CD4-positive, alpha-beta T cell treated with Interleukin-2 at 100 ng/mL for 4 hours (primary cell): ENCODE measurements around the gene P2RY8.
"Not testable (repeated sequence)": the region's sequence is repeated elsewhere in the genome, so short reads cannot be mapped to it uniquely, and the experiment has no call there.

ENCODE experiments used
- DNase-seq: peaks from one replicate; pipeline ENCODE4 v3.0.0-alpha.2; 2020; ENCODE audit warnings: low spot score

Gene P2RY8

DNA sequence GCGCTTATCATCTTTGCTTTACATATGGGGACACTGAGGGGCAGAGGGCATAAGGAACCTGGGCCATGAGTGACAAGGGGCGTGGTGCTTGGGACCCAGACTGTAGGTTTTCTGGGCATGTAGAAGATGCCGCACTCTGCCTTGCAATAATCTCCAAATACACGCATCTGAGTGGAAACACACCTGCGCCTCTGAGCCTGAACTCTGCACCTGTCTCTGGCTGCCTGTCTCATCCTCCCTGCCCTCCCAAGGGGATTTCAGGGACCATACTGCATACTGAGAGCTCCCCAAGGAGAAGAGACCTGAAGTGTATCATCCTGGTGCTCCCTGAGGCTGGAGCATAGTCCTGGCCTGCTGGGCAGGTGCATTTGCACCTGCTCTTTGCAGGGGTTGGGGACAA is 49.6 kb downstream of the P2RY8 start:
- no peak for DNase-seq

DNA sequence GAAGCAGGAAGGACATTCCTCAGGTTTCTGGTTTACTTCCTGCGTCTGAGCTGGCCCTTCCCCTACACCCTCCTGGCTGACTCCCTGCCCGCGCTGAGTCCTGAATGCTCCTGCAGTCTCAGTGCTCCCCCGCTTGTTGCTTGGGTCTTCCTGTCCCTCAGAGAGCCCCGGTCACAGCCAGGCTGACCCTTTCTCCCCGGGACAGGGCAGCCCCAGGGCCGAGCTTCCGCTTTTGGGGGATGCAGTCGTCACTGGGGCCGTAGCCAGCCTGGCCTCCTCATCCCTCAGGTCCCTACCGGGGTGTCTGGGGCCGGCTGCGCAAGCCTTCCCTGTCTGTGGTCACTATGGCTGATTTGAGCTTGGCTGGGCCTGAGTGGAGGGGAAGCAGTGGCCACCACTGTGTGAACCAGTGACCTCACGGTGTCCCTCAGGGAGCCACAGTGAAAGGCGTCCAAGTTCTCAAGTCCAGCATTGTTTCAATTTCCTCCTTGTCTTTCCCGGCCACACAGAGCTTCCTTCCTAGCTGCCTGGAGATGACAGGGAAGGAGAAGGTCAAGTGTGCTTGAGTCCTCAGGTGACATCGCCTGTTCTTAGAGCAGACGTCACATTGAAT is 50.1 kb downstream of the P2RY8 start:
- no peak for DNase-seq

DNA sequence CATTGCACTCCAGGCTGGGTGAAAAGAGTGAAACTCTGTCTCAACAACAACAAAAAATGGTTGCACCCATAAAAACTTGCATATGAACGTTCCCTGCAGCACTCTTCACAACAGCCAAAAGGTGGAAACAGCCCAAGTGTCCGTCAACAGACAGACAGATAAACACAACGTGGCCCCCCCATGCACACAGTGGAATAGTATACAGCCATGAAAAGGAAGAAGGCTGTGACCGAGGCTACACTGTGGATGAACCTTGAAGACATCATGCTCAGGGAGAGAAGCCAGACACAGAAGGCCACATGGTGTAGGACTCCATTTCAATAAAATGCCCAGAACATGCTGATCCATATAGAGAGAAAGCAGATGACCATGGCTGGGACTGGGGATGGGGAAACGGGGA is 50.8 kb downstream of the P2RY8 start:
- DNase-seq, result no peak

DNA sequence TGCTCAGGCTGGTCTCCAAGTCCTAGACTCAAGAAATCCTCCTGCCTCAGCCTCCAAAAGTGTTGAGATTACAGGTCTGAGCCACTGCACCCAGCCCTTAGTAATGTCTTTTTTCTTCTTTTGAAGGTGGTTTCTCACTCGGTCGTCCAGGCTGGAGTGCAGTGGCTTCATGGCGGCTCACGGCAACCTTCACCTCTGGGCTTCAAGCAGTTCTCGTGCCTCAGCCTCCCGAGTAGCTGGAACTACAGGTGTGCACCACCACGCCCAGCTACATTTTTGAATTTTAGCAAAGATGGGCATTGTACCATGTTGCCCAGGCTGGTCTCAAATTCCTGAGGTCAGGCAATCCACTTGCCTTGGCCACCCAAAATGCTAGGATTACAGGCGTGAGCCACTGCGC is 52.0 kb downstream of the P2RY8 start:
- no peak for DNase-seq

DNA sequence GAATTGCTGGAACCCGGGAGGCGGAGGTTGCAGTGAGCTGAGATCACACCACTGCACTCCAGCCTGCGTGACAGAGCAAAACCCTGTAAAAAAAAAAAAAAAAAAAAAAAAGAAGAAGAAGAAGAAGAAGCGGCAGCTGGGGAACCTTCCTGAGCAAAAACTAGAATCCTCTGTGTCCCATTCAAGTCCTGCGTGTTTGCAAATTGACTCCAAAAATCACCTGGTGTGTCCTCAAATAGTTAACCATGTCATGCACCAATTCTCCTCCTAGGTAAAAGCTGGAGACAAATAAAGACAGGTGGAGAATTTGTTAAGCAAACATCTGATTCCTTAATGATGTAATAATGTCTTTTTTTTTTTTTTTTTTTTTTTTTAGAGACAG is 52.4 kb downstream of the P2RY8 start:
- no peak for DNase-seq

DNA sequence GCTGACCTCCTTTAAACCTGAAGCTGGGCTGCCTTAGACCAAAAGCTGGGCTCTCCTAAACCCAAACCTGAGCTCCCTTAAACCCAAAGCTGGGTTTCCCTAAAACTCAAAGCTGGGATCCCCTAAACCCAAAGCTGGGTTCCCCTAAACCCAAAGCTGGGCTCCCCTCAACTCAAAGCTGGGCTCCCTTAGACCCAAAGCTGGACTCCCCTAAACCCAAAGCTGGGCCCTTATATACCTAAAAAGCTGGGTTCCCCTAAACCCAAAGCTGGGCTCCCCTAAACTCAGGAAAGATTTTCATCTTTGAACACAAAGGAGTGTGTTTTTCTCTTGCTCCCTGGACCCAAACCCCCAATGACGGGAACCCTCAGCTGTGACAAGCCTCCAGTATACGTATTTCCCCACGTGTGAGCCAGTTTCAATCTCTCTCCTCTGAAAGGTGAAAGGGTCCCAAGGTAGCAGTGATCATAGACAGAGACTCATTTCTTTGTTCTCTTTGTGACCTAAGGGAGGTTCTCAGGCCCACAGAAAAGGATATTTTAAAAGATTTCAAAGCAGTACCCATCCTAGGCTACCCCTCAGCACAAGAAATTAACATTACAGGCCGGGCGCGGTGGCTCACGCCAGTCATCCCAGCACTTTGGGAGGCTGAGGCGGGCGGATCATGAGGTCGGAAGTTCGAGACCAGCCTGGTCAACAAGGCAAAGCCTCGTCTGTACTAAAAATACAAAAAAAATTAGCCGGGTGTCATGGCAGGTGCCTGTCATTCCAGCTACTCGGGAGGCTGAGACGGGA is 52.9 kb downstream of the P2RY8 start:
- DNase-seq, result no peak

DNA sequence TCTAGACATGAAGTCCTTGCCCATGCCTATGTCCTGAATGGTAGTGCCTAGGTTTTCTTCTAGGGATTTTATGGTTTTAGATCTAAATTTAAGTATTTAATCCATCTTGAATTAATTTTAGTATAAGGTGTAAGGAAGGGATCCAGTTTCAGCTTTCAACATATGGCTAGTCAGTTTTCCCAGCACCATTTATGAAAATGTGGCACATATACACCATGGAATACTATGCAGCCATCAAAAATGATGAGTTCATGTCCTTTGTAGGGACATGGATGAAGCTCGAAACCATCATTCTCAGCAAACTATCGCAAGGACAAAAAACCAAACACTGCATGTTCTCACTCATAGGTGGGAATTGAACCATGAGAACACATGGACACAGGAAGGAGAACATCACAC is 54.5 kb downstream of the P2RY8 start:
- DNase-seq, result not testable (repeated sequence)

DNA sequence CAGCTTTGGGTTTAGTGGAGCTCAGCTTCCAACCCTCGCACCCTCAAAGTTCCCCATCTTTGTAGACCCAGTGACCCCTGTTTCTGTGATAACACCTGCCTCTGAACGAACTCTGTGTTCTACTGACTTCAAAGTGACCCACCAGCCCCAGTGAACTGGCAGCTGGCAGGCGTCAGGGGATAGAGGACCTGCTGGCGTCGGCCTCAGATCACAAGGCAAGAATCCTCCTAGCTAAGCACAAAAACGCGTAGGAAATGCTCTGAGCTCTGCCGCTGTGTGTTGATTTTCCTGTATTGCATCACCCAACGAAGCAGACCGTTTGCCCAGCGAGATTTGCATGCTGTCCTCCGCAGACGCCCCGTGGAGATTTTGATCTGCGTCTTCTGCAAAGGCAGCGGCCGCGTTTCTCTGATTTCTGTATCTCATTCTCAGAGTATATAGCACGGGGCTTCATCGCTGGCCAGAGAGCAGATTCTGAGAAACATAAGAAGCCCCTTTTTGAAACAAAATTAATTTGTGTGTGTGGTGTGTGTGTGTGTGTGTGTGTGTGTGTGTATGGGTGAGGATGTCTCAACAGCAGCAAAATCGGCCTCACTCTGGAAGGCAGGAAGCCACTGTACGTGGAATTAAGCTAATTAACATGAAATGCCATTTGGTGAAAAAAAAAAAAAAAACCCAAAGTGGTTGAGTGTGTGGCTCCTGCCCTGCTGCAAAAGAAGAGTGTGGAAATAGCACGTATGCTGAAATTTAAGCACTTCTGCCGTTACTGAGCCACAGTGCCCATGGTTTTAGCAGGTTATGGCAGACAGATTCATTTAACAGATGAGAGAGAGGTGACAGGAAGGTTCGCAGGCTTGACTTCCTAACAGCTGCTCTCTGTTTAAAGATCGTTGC is 55.1 kb downstream of the P2RY8 start:
- DNase-seq, result peak; percentile 89

DNA sequence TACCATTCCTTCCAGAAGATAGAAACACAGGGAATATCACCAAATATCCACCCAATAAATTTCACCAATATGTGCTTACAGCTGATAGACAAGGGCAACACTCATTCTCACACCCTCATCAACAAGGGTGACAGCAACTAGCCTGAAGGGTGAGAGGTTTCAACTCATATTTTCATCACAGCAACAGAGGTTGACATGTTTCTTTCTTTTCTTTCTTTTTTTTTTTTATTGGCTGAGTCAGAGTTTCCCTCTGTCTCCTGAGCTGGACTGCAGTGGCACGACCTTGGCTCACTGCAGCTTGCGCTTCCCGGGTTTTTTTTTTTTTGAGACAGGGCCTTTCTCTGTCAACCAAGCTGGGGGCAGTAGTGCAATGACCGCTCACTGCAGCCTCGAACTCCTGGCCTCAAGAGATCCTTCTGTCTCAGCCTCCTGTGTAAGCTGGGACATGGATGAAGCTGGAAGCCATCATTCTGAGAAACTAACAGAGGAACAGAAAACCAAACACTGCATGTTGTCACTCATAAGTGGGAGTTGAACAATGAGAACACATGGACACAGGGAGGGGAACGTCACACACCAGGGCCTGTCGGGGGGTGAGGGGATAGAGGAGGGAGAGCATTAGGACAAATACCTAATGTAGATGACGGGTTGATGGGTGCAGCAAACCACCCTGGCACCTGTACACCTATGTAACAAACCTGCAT is 56.8 kb downstream of the P2RY8 start:
- no peak for DNase-seq

DNA sequence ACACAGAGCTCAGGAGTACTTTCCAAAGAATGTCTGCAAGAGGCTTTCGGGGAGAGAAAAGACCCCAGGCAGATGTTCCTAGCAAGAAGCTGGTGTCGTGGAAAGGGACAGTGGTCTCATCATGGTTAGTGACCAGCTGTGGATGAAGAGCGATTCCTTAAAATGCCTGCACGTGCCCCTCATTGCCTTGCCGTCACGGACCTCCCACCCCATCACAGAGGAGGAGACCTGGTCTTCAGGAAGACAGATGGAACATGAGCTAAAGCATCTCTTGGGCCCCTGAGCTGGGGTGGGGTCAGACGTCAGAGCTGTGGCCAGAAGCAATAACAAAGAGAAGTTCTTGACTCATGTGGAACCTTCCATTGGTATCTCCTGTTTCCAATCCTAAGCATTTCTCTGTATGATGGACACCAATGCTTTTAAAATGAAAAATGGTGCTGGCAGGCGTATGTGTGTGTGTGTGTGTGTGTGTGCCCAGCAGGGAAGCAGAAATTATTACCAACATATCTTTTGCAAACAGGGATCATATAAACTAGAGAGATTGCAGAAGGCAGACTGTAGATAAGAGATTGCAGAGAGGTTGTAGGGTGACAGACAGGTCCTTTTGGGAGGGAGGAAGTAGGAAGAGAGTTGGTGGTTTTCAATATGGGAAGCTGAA is 59.1 kb downstream of the P2RY8 start:
- DNase-seq, result no peak

DNA sequence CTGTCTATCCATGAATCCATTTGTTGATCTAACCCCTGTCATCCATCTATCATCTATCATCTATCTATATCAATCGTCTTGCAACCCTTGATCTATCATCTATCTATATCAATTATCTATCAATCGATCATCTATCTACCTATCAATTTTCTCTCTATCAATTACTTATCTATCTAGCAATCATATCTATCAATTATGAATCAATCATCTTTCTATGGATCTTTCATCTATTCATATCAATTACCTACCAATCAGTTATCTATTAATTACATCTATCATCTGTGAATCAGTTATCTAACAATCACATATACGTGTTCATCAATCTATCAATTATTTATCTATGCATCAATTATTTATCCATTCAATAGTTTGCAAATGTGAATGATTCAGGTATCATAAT is 59.8 kb downstream of the P2RY8 start:
- no peak for DNase-seq

DNA sequence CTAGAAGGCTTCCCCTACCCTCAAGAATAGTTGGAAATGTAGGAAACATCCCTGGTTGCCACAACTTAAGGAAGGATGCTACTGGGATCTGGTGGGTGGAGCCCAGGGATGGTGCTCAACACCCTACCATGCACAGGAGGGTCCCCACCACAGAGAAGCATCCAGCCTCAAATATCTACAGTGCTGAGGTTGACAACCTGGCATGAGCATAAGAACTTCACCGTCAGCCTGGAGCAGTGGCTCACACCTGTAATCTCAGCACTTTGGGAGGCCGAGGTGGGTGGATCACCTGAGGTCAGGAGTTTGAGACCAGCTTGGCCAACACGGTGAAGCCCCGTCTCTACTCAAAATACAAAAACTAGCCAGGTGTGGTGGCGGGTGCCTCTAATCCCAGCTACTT is 60.3 kb downstream of the P2RY8 start:
- DNase-seq, result no peak

DNA sequence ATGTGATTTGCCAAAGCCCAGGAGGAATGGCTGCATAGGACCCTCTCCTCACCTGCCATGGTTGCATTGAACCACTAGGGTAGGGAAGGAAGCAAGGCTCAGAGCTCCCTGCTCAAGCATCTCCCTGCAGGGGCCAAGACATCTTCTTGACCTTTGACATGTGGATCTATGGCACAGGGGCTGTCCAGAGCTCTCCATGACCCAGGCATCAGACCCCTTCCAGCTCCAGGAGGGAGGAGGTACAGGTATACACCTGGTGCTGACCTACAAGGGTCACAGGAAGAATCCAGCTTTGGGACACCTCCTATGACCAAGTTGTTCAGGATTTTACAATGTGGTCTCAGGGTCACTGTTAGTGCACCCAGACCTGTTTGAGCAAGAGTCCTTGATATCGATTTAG is 61.1 kb downstream of the P2RY8 start:
- DNase-seq, result no peak

DNA sequence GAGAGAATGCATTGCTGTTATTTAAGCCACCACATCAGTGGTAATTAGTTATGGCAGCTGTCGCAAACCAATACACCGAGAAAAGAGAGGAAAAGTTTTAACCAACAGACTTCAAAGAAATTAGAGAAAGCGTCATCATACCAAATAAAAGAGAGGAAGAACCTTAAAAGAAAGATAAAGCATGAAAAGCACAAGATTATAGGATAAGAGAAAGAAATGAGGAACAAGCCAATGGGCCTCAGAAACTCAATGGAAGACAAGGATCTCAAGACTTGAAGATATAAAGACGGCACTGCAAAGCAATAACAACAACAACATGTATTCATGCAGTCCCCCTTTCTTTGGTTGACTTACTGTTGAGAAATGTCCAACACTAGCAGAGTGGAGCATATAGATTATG is 61.5 kb downstream of the P2RY8 start:
- no peak for DNase-seq

DNA sequence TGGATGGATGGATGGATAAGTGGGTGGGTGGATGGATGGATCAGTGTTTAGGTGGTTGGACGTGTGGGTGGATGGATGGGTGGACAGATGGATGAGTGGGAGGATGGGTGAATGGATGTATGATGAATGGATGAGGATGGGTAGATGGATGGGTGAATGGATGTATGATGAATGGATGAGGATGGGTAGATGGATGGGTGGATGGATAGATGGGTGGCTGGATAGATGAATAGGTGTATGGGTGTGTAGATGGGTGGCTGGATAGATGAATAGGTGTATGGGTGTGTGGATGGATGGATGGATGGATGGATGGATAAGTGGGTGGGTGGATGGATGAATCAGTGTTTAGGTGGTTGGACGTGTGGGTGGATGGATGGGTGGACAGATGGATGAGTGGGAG is 62.4 kb downstream of the P2RY8 start:
- DNase-seq, result not testable (repeated sequence)

DNA sequence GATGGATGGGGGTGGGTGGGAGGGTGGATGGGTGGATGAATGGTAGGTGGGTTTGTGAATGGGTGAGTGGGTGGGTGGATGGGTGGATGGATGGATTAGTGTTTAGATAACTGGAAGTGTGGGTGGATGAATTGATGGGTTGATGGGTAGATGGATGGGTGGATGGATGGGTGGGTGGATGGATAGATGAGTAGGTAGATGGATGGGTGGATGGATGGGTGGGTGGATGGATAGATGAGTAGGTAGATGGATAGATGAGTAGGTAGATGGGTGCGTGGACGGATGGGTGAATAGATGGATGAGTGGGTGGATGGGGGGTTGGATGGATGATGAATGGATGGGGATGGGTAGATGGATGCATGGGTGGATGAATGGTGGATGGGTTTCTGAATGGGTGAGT is 64.0 kb downstream of the P2RY8 start:
- no peak for DNase-seq

DNA sequence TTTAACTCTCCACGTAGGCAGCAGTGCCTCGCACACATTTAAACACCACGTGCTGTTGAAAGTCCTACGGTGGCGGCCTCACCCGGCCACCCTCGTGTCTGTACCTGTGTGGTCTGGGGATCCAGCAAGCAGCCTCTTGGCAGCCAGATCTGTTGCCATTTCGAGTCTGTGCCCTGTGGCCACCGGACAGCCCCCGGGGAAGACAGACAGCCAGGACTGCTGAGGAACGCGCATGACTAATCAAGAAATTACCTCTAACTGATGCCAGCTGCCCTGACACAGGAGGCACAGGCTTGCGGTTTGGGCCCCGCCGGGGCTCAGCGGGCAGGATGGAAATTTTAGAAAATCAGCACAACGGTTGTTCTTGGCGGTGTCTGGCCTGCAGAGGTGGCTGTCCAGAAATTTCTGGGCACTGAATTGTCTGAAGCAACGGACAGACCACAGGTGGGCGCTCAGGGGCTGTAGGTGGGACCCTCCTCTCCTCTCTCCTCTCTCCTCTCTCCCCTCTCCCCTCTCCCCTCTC is 68.7 kb downstream of the P2RY8 start:
- DNase-seq, result peak; percentile 86

DNA sequence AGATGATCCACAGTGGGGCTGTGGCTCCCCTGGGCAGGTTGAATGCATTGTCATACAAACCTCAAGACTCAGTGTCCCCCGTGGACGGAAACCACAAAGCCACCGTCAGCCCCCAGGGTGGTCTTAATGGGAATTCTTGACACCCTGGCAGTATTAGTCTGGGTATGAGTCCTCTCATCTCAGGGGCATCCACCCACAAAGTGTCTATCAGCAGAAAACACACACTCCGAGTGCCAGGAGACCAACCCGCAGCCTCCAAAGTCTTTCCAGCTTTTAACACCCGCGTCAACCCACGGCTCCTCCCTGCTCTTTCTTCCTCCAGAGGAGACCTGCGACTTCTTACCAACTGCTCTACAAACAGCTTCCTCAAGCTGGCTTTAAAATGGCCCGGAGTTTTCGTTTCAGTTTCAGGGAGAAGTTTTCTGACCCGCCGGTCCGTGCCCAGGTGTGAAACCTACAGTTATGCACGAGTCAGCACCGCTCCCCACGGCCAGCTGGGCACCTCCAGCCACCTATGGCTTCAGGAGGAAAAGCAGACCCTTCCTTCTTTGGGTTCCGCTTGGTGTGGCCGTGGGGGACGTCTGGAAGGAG is 69.9 kb downstream of the P2RY8 start:
- peak; percentile 49 for DNase-seq

DNA sequence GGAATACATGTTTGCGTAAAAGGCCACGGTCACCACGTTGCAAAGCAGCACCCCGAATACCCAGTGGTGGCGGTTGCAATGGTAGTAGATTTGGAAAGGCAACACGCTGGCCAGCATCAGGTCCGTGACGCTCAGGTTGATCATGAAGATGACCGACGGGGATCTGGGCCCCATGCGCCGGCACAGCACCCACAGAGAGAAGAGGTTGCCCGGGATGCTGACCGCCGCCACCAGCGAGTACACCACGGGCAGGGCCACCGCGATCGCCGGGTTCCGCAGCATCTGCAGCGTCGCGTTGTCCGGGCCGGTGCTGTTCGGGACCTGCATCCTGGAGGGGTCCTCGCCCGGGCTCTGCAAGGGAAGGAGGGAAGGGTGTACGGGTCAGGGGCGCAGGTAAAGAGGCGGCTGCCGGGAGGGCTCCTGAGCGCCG is 70.7 kb downstream of the P2RY8 start:
- no peak for DNase-seq

DNA sequence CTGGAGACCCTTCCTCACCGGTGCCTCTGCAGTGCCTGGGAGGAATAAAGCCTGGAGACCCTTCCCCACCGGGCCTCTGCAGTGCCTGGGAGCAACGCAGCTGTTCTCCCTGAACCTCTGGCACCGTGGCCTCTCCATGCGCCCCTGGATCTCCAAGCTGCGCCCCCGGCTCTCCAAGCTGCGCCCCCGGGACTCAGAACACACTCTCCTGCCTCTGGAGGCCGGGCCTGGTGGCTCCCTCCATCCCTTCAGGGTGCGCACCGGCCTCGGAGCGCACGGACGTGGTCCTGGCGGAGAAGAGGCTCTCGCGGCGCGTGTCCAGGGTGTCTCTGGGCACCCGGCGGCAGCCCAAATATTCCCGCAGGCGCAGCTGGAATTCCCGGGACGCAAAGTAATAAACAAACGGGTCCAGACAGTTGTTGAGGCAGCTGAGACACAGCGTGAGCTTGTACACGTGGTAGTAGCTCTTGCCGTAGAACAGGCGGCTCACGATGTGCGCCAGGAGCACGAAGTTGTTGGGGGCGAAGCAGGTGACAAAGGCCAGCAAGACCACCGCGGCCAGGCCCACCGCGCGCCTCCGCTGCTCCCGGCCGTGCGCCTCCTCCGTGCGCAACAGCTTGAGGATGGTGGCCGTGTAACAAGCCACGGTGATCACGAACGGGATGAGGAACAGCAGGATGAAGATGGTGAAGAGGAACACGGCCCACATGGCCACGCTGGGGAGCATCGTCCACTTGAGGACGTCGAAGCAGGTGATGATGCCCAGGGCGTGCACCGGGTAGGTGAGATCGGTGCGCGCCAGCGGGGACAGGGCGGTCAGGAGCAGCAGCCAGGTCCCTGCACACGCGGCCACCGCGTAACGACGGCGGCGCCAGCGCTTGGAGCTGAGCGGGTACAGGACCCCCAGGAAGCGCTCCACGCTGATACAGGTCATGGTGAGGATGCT is 71.4 kb downstream of the P2RY8 start:
- no peak for DNase-seq
